GM12801 (cell line): Measurements from ENCODE around the gene RNF175.

Experiments used
- TF ChIP-seq, protein P1 (sequence below): IDR thresholded peaks from one replicate; pipeline ENCODE4 v1.5.1; 2011; ENCODE audit warnings: control low read depth; ENCODE audit not compliant: insufficient read length; ENCODE audit errors: extremely low read depth

The RNF175 gene

DNA sequence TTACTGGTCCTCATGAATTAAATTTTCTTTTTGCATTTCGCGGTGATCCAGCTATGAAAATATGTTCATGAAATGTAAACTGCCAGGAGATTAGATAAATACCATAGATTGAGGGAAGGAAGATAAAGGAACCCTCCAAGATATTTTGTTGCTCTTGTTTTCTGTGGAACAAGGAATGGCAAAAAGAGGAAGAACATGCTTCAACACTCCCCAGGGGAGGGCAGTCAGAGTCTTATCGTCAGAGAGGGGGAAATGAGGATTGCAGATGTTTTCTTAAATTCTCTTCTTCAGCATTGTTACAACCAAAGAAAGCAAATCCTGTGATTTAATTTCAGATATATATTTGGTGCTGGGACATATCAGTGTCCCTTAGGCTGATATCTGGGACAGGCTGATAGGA, 38.6 kb upstream of the RNF175 start:
- TF ChIP-seq, protein P1, sequence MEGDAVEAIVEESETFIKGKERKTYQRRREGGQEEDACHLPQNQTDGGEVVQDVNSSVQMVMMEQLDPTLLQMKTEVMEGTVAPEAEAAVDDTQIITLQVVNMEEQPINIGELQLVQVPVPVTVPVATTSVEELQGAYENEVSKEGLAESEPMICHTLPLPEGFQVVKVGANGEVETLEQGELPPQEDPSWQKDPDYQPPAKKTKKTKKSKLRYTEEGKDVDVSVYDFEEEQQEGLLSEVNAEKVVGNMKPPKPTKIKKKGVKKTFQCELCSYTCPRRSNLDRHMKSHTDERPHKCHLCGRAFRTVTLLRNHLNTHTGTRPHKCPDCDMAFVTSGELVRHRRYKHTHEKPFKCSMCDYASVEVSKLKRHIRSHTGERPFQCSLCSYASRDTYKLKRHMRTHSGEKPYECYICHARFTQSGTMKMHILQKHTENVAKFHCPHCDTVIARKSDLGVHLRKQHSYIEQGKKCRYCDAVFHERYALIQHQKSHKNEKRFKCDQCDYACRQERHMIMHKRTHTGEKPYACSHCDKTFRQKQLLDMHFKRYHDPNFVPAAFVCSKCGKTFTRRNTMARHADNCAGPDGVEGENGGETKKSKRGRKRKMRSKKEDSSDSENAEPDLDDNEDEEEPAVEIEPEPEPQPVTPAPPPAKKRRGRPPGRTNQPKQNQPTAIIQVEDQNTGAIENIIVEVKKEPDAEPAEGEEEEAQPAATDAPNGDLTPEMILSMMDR = no peak

DNA sequence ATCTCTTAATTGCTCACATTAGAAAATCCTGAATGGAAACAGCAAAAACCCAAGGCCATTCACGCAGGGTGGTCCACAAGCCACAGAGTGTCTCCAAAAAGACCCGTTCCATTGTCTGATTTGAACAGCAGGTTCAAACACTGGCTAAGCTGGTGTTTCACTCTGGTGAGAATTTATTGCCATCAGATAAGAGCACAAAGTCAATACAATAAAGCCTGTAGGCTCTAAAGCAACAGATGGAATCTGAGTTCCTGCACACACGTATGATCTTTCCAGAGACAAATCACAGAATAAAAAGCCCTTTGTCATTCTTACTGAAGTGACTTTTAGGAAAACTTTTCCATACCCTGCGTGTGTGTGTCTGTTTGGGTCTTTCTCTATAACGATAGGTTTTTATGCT, 34.2 kb upstream of the RNF175 start:
- TF ChIP-seq, protein P1 = no peak

DNA sequence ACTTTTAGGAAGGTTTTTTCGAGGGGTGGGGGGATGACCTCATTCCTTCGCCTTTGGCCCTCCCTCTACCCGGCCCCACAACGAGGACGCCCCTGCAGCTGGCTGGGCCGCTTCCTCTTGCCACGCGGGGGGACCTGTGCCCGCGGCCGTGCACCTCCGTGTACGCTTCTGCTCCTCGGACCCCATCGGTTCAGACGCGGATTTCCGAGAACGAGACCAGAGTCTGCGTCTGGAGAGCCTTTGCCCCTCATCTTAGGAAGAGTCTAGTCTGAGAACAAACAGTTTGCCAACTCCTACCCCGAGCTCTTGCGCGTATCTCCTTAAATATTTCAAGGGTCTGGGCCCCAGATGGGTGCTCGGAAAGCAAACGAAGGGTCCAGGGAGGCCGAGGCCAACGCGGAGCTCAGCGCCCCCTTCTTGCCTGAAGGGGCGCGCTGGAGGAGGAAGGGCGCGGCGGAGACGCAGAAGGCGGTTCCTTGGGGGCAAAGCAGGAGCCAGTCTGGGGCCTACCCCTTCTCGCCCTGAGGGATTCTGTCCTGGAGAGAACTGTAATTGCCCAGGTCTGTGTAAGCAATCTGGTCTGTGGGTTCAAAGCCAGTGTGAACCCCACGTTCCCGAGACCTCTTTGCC, 32.9 kb upstream of the RNF175 start:
- TF ChIP-seq, protein P1 = no peak

DNA sequence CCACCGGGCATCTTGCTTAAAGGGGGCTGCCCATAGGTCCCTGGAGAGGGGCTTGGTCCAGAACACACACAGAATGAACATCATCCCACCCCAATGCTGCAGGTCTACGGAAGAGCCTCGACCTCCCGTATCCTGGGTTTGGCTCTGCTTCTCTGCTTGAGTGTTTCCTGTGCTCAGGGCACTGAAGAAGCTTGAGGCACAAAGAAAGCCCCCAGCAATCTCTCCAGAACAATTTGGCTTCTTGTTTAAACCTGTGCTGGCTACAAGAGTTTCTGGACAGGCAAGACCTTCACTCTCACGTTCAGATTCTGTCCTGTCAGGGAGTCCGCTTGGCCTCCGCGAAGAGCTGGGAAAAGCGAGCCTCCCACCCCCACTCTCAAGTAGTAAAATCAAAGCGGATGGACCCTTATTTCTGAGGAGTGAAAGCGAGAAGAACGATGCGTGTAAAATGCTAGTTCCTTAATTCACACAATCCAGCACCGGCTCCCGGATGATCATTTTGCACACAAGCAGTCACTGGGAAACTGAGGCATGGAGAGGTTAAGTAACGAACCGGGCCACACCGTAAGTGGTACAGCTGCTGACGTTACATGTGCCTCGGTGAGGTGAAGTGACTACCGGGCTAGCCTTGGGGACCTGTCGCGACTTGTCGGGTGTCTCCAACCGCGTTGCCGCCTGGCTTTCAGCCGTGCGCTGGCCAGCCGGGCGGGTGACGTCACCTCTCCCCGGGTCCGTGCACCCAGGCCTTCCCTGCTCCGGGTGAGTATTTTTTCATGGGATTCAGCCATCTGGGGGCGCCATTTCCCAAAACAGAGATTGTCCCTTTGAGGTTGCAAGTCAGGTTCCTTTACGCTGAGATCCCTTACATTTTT, 32.2 kb upstream of the RNF175 start:
- TF ChIP-seq, protein P1 = no peak

DNA sequence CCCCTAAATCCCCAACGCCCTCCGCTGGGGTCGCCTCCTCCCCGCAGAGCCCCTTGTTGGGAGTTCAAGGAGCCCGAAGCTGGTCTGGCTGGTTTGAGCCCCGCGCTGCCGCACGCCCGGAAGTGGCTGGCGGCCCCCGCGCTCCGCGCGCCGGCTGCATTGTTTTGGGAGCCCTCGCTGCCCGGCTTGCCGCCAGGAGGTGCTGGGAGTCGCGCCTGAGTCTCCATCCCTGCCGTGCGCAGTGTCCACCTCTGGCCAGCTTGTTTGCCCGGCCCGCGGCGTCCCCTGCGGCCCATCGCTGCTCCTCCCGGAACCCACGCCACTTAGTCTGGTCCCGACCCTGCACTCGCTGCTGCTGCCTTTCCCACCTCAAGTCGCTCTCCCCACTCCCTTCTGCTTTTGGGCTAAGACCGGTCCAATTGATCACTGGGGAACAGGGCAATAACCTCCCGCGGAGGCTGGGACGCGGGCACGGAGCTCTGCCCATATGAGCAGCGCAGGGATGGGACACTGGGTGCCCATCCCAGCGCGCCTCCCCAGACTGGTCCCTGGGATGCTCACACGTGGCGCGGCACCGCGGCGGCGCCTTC, 31.2 kb upstream of the RNF175 start:
- TF ChIP-seq, protein P1 = no peak

DNA sequence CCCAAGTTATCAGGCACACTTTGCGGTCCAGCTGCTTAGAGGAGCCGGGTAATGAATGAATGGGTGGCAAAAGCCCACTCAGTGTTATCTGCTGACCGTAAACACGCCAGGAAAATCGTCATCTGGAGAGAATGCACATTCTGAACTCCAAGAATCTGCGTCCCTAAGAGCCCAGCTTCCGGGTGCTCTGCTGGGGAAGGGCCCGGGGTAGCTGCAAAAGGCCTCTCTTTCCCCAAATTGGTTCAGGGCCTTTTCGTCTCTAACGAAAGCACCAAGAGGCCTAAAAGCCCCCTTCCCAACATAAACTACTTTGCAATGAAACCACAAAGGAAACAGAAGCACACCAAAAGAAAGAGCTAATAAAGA, 30.7 kb upstream of the RNF175 start:
- TF ChIP-seq, protein P1 = no peak

DNA sequence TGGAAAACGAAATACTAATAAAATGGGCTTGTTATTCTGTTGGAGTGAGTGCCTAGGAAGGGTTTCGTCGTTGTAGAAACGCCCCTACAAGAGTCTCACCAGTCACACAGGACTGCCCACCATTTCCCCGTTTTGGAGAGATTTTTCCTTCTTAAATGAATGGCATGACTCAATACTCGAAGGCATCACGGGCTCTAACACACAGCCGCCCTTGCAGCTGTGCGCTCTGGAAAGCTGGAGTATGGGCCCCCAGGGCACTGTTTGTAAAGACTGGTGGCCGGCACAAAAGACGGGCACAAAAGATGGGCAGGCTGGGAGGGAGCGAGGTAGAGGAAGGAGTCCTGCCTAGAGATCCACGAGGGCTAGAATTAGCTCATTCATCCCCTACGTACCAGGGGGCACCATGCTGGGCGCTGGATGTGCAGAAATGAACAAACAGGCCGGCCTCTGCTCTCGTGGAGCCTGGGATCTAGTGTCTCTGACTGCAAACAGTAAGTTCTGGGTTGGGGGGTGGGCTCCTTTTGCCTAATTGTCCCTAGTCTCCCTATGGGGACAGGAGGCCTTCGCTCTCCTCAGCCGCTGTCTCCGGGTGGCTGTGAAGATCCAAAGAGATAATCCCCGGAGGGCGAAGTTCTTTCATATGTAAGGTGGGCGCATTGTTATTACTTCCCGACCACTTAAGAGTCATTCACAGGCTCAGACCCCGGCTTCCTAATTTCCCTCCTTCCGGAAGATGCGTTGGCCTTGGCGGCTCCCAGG, 30.1 kb upstream of the RNF175 start:
- TF ChIP-seq, protein P1 = no peak
